SK-N-SH (cell line): ENCODE results near the gene SLC30A2. TPM values are rescaled to one million over a fixed set of nuclear protein-coding genes. Genes with fewer than 3 reads are reported as not detected.
A peak's percentile ranks its signal among the peaks of the same experiment; 100 is the strongest.

Experiments used
- CTCF ChIA-PET: fragments of 300-600, 350-600 bp; formaldehyde crosslinking; extraction: SDS; loops from one replicate; lab custom pipeline; 2021; lab: Yijun Ruan, JAX
- POLR2A ChIA-PET: fragments of 350-600 bp; sonication (Branson Sonifier 250); formaldehyde crosslinking; extraction: SDS; loops from one replicate; lab custom pipeline; 2020; ENCODE audit warnings: antibody characterized with exemption, inconsistent platforms; lab: Yijun Ruan, JAX
- DNase-seq: peaks from one replicate; pipeline ENCODE4 v3.0.0; 2012
- H2AFZ ChIP-seq: fragments of 200-600 bp; sonication (generic); 2 replicates; pipeline ENCODE4 v1.8.1; 2016; ENCODE audit warnings: antibody characterized with exemption, mild to moderate bottlenecking, low read depth
- H3F3A ChIP-seq: fragments of 200-600 bp; sonication (generic); replicated peaks from 2 replicates; pipeline ENCODE3; 2016; ENCODE audit warnings: antibody characterized with exemption, mild to moderate bottlenecking; ENCODE audit not compliant: insufficient read depth
- H3K27ac ChIP-seq, 2 experiments: fragments of 200-500 bp in 1 of 2; fragments of 200-600 bp in 1 of 2; sonication (Bioruptor generic) in 1 of 2; sonication (generic), shearing (Covaris generic) in 1 of 2; 2 replicates each; pipeline versions ENCODE4 v1.5.1 to v1.6.1; 2014 to 2016; ENCODE audit warnings: low read depth in 2 of 2, inconsistent platforms in 1 of 2, low read length in 1 of 2, mild to moderate bottlenecking in 1 of 2, mixed read lengths in 1 of 2
- H3K27me3 ChIP-seq: fragments of 200-600 bp; sonication (generic), shearing (Covaris generic); 2 replicates; pipeline ENCODE4 v1.6.1; 2016; ENCODE audit warnings: mixed run types; ENCODE audit not compliant: insufficient read depth
- H3K36me3 ChIP-seq, 2 experiments: fragments of 200-500 bp in 1 of 2; fragments of 200-600 bp in 1 of 2; sonication (Bioruptor generic) in 1 of 2; sonication (generic) in 1 of 2; replicated peaks in 1 of 2; 2 replicates each; pipeline versions ENCODE3 to v1.5.1; 2014 to 2016; ENCODE audit warnings: low read length in 1 of 2, mild to moderate bottlenecking in 1 of 2; ENCODE audit not compliant: insufficient read depth in 2 of 2, control insufficient read depth in 1 of 2
- H3K4me1 ChIP-seq, 2 experiments: fragments of 200-500 bp in 1 of 2; fragments of 200-600 bp in 1 of 2; sonication (Bioruptor generic) in 1 of 2; sonication (generic), shearing (Covaris generic) in 1 of 2; 2 replicates each; pipeline versions ENCODE4 v1.5.1 to v1.6.1; 2014 to 2016; ENCODE audit warnings: low read depth in 1 of 2, low read length in 1 of 2, mixed run types in 1 of 2; ENCODE audit not compliant: insufficient read depth in 2 of 2, control insufficient read depth in 1 of 2
- H3K4me2 ChIP-seq: fragments of 200-600 bp; sonication (generic), shearing (Covaris generic); 2 replicates; pipeline ENCODE4 v1.6.1; 2017; ENCODE audit warnings: mixed run types
- H3K4me3 ChIP-seq, 2 experiments: fragments of 200-500 bp in 1 of 2; fragments of 200-600 bp in 1 of 2; sonication (Bioruptor generic) in 1 of 2; sonication (generic), shearing (Covaris generic) in 1 of 2; 2 replicates each; pipeline versions ENCODE4 v1.5.1 to v1.8.1; 2014 to 2016; ENCODE audit warnings: low read depth in 2 of 2, inconsistent platforms in 1 of 2, low read length in 1 of 2, mild to moderate bottlenecking in 1 of 2, mixed read lengths in 1 of 2, moderate library complexity in 1 of 2
- H3K79me2 ChIP-seq: fragments of 200-600 bp; sonication (generic); 2 replicates; pipeline ENCODE4 v1.8.1; 2017; ENCODE audit warnings: mild to moderate bottlenecking; ENCODE audit not compliant: insufficient read depth
- H3K9ac ChIP-seq: fragments of 200-600 bp; sonication (generic); 2 replicates; pipeline ENCODE4 v1.6.1; 2017; ENCODE audit warnings: mixed run types
- H3K9me2 ChIP-seq: fragments of 200-600 bp; sonication (generic); 2 replicates; pipeline ENCODE4 v1.6.1; 2017; ENCODE audit warnings: mixed run types
- H3K9me3 ChIP-seq: fragments of 200-600 bp; sonication (generic); 2 replicates; pipeline ENCODE4 v1.6.1; 2017; ENCODE audit warnings: mixed run types, mild to moderate bottlenecking, moderate library complexity
- H4K20me1 ChIP-seq: fragments of 200-600 bp; sonication (generic); 2 replicates; pipeline ENCODE4 v1.6.1; 2017; ENCODE audit warnings: mild to moderate bottlenecking, mixed run types; ENCODE audit not compliant: insufficient read depth
- CTCF ChIP-seq: fragments of 200-600 bp; sonication (generic); IDR thresholded peaks from 2 replicates; pipeline ENCODE4 v1.6.1; 2017; ENCODE audit warnings: antibody characterized with exemption, mild to moderate bottlenecking, moderate library complexity
- GABPA ChIP-seq: IDR thresholded peaks from 2 replicates; pipeline ENCODE4 v1.4.0; 2012; ENCODE audit warnings: low read depth, mild to moderate bottlenecking
- IRF3 ChIP-seq: fragments of 150-350 bp; IDR thresholded peaks from 2 replicates; pipeline ENCODE4 v1.6.1; 2016; ENCODE audit warnings: mild to moderate bottlenecking, low read depth, low read length
- MAX ChIP-seq: IDR thresholded peaks from 2 replicates; pipeline ENCODE4 v1.4.0; 2012; ENCODE audit warnings: low read depth
- MXI1 ChIP-seq: IDR thresholded peaks from 2 replicates; pipeline ENCODE4 v1.6.1; 2012; ENCODE audit warnings: mild to moderate bottlenecking, low read depth, low read length, improper control_type of control experiment
- POLR2AphosphoS5 ChIP-seq: IDR thresholded peaks from 2 replicates; pipeline ENCODE4 v1.6.1; 2012; ENCODE audit warnings: low read depth, low read length
- RFX5 ChIP-seq: IDR thresholded peaks from 2 replicates; pipeline ENCODE4 v1.6.1; 2012; ENCODE audit warnings: mild to moderate bottlenecking, improper control_type of control experiment, low read length
- SIN3A ChIP-seq: IDR thresholded peaks from 2 replicates; pipeline ENCODE4 v1.6.1; 2012; ENCODE audit warnings: low read depth, mild to moderate bottlenecking, low read length, moderate library complexity, borderline replicate concordance
- USF1 ChIP-seq: IDR thresholded peaks from 2 replicates; pipeline ENCODE4 v1.4.0; 2012; ENCODE audit warnings: low read depth, borderline replicate concordance
- WGBS: methylation state at CpG from one replicate; pipeline ENCODE4 v1.1.6; 2017; ENCODE audit warnings: low lambda C conversion rate; 5-methylcytosine and 5-hydroxymethylcytosine counted together
- polyA plus RNA-seq, 3 experiments: library from polyadenylated mRNA; depleted of rRNA; stranded (reverse); fragments of >200 nt; gene quantifications; 2 replicates each; pipeline ENCODE4 v1.2.3, GENCODE V29; 2012

The SLC30A2 gene
- polyA plus RNA-seq, 1 of the 3 experiments (the other 2 are of a cell fraction), result not detected

GRCh38 chr1:26035203-26035958, 10.5 kb downstream of the SLC30A2 start:
- POLR2A ChIA-PET, result interaction anchor here (0.7 to 2.1 kb wide), 4 partner anchors 14 to 198 kb away, joined by 3 to 13 read pairs (median 4); partner anchors contain the start of gene EXTL1
- H3K4me2 ChIP-seq, result peak overlapping the region; percentile 98
- peak; percentile 99 for DNase-seq
- no peaks in the 10 kb centered on the region for H3K9me2 ChIP-seq
- no peaks in the 10 kb centered on the region for H4K20me1 ChIP-seq
- H3K27me3 ChIP-seq, result 0 out of 2 replicates have a peak, but pooled peaks cover under 1% of the 10 kb centered on the region
- H3K4me3 ChIP-seq, result peak overlapping the region; percentile 87 to 99
- peak overlapping the region; percentile 100 for H2AFZ ChIP-seq
- TF ChIP-seq USF1 (0 out of 2 replicates have a peak, but pooled peaks have one; percentile 4), POLR2AphosphoS5 (peak; percentile 42; the same call in 1 of the 2 replicates), SIN3A (0 out of 2 replicates have a peak, but pooled peaks have one; percentile 6), MXI1 (0 out of 2 replicates have a peak, but pooled peaks have one; percentile 21), RFX5 (peak; percentile 86), IRF3 (no peak), CTCF (peak; percentile 37; the same call in 1 of the 2 replicates), GABPA (no peak), MAX (peak; percentile 52; the same call in 1 of the 2 replicates)
- TF ChIP-seq, all 33 proteins: peak for 7
- CTCF ChIA-PET, result interaction anchor here (0.6 to 4.1 kb wide), 44 partner anchors 8 to 849 kb away, joined by 3 to 58 read pairs (median 4); partner anchors contain the start of genes CEP85, PAFAH2, PDIK1L and TRIM63
- peak overlapping the region; percentile 66; the same call in 1 of the 2 replicates for H3K9ac ChIP-seq
- H3K79me2 ChIP-seq, result no peaks in the 10 kb centered on the region
- peaks cover 4% of the 10 kb centered on the region for H3F3A ChIP-seq
- WGBS, result 0% methylated on average over 20 of the region's 60 CpGs
- peaks cover 0 to 12% of the 10 kb centered on the region in 2 experiments; a peak in 1 of 4 replicates for H3K4me1 ChIP-seq
- H3K27ac ChIP-seq, result peak overlapping the region; percentile 28 to 69; a peak in 3 of 4 replicates
- no peaks in the 10 kb centered on the region for H3K9me3 ChIP-seq
- H3K36me3 ChIP-seq, result no peaks in the 10 kb centered on the region
